Measurements from ENCODE around the gene MN1.

DNA sequence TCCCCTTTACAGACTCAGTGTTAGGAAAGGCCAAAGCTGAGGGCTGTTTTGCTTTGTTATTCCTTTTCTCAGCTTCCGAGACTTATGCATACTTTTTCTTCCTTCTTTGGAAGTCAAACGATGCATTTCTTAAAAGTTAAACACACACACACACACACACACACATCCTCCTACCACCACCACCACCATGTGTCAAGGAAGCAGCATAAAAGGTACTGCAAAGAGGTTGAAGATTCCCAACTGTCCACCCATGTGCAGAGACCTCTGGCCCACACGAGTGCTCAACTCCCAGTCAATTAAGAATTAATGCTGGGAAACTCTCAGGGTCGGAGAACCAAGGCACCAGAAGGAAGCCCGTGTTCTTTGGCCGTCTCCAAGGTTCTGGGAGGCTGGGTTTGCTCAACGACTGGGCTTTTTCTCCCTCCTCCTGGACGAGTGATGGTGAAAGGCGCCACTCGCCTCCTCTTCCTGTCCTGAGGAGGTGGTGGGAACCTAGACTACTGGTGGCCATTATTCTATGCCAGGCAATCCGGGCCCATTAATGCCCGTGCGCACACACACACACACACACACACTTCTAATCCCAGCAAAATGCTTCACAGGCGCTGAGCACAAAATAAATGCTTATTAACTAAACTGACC, 15.1 kb downstream of the MN1 start:
- TF ChIP-seq ISL1 (CRISPR knock-in tag; IDR thresholded peaks at IDR 0.05): no peak
- TF ChIP-seq, protein P1, sequence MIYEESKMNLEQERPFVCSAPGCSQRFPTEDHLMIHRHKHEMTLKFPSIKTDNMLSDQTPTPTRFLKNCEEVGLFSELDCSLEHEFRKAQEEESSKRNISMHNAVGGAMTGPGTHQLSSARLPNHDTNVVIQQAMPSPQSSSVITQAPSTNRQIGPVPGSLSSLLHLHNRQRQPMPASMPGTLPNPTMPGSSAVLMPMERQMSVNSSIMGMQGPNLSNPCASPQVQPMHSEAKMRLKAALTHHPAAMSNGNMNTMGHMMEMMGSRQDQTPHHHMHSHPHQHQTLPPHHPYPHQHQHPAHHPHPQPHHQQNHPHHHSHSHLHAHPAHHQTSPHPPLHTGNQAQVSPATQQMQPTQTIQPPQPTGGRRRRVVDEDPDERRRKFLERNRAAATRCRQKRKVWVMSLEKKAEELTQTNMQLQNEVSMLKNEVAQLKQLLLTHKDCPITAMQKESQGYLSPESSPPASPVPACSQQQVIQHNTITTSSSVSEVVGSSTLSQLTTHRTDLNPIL (CRISPR knock-in tag; IDR thresholded peaks at IDR 0.05; ENCODE audit: low read depth): no peak
- TF ChIP-seq ZFP3 (CRISPR knock-in tag; IDR thresholded peaks at IDR 0.05): no peak

Measured in SK-N-SH treated with all-trans-retinoic acid at 6 μM for 48 hours (cell line).